ENCODE results near the gene SLC7A6. TPM values are rescaled to one million over a fixed set of nuclear protein-coding genes. Genes with fewer than 3 reads are reported as not detected.

SLC7A6 gene
- total and polyA plus RNA-seq, 2 of the 8 experiments (the other 6 are each of a cell fraction or from before 2014, with no cell fraction given), result 28.0 to 37.8 TPM

DNA sequence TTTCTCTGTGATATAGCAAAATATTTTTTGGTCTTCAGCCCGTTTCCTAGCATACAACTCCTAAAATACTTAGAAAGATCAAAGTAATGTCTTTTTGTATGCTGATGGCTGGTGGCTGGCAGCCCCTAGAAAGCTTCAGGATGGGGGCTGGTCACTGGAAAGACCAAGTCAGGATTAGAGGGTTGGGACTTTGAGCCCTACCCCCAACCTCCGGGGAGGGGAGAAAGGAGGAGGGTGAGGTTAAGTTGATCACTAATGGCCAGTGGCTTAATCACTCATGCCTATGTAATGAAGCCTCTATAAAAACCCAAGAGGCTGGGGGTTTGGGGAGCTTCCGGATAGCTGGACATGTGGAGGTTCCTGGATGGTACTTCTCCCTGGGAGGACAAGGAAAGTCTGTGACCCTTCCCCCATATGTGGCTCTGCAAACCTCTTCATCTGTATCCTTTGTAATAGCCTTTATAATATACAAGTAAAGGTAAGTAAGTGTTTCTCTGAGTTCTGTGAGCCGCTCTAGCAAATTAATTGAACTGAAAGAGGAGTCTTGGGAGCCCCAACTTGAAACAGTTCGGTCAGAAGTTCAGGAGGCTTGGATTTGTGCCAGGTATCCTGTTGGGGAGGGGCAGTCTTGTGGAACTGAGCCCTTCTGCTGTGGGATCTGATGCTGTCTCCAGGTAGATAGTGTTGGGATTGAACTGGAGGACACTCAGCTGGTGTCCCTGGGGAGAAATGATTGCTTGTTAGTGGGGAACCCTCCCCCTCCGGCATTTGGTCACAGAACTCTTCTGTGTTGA, 3.5 kb downstream of the SLC7A6 start:
- Histone ChIP-seq H2BK120ac (replicated peaks; ENCODE audit: low read depth, low read length) (no peak overlapping the region), H3K4me2 (ENCODE audit: insufficient read depth in 1 of 2, low read depth in 2 of 2, low read length in 2 of 2) (peak overlapping the region; percentile 19 to 33; a peak in 1 of 4 replicates), H3K4me3 (ENCODE audit: extremely low read depth in 1 of 4, insufficient read depth in 2 of 4, low read depth in 3 of 4, low read length in 4 of 4) (peak overlapping the region in 1 of 4 experiments; percentile 29; a peak in 1 of 8 replicates), H3K79me2 (ENCODE audit: control insufficient read depth in 1 of 2, insufficient read depth in 2 of 2, low read length in 2 of 2) (peaks cover 0 to 30% of the 10 kb centered on the region in 2 experiments; a peak in 3 of 4 replicates), H2AK5ac (ENCODE audit: low read depth, low read length) (peak overlapping the region; percentile 82; the same call in 1 of the 2 replicates), H3K14ac (ENCODE audit: insufficient read length) (no peak overlapping the region), H3K27ac (ENCODE audit: low read depth, low read length) (no peak overlapping the region), H2BK20ac (ENCODE audit: low read length) (no peak overlapping the region), H4K5ac (ENCODE audit: insufficient read length, low read depth, low read length) (no peak overlapping the region), H3K23me2 (ENCODE audit: low read depth, low read length) (peaks cover 10% of the 10 kb centered on the region; the same call in 1 of the 2 replicates), H4K20me1 (replicated peaks in 1 of 2; ENCODE audit: control insufficient read depth in 1 of 2, insufficient read depth in 2 of 2, low read length in 2 of 2) (no peaks in the 10 kb centered on the region), H3K18ac (ENCODE audit: extremely low read depth, low read length) (no peak overlapping the region), H2BK5ac (ENCODE audit: low read depth, low read length) (no peak overlapping the region), H3K79me1 (ENCODE audit: low read depth, low read length) (peaks cover 9% of the 10 kb centered on the region), H3K9me3 (ENCODE audit: insufficient read depth in 2 of 2, low read depth in 1 of 2, low read length in 1 of 2) (no peaks in the 10 kb centered on the region), H2BK15ac (ENCODE audit: low read length) (no peak overlapping the region), H4K91ac (replicated peaks; ENCODE audit: insufficient read length, low read length) (no peak overlapping the region), H3K4ac (replicated peaks; ENCODE audit: insufficient read length, low read depth, low read length) (no peak overlapping the region), H2AFZ (ENCODE audit: low read length) (no peak overlapping the region), H3K4me1 (replicated peaks in 1 of 4; ENCODE audit: control insufficient read depth in 3 of 4, insufficient read depth in 4 of 4, low read length in 3 of 4) (peaks cover 0 to 3% (median 2%) of the 10 kb centered on the region in 4 experiments; a peak in 5 of 7 replicates), H4K8ac (ENCODE audit: extremely low read depth, insufficient read depth, low read length) (no peak overlapping the region), H3K56ac (replicated peaks; ENCODE audit: insufficient read length, low read depth, low read length) (no peak overlapping the region), H3K23ac (ENCODE audit: insufficient read length) (no peak overlapping the region), H3K36me3 (ENCODE audit: control insufficient read depth in 2 of 4, insufficient read depth in 4 of 4, low read length in 3 of 4) (no peaks in the 10 kb centered on the region; a peak in 1 of 8 replicates), H2BK12ac (ENCODE audit: low read depth, low read length) (no peak overlapping the region), H3K27me3 (replicated peaks in 1 of 4; ENCODE audit: control insufficient read depth in 3 of 4, extremely low read depth in 1 of 4, insufficient read depth in 3 of 4, low read length in 3 of 4) (peaks cover 0 to 11% (median 1%) of the 10 kb centered on the region in 4 experiments; a peak in 3 of 7 replicates), H3K9ac (replicated peaks in 1 of 4; ENCODE audit: extremely low read depth in 1 of 4, low read depth in 3 of 4, low read length in 3 of 4) (no peak overlapping the region)
- FAIRE-seq (no peak), DNase-seq (ENCODE audit: low read depth in 1 of 2, low spot score in 2 of 2) (no peak)
- CTCF ChIA-PET (ENCODE audit: partially characterized antibody), result interaction anchor here (0.6 to 2.0 kb wide), 7 partner anchors 18 to 125 kb away, joined by 3 to 10 read pairs (median 3); no protein-coding TSS in a partner anchor
- TF ChIP-seq NRF1 (IDR thresholded peaks at IDR 0.05; ENCODE audit: low read depth, low read length) (no peak), SIRT6 (IDR thresholded peaks at IDR 0.05; ENCODE audit: low read length) (no peak), RNF2 (IDR thresholded peaks at IDR 0.05; ENCODE audit: borderline replicate concordance, low read depth, low read length, missing control alignments, poor library complexity, severe bottlenecking) (no peak), CHD1 (IDR thresholded peaks at IDR 0.05; ENCODE audit: low read depth, low read length) (no peak), SP2 (IDR thresholded peaks at IDR 0.05; ENCODE audit: low read length) (no peak), SIN3A (conservative IDR thresholded peaks at IDR 0.05 in 1 of 2, IDR thresholded peaks at IDR 0.05 in 1 of 2; ENCODE audit: low read depth in 1 of 2, low read length in 2 of 2) (no peak), POLR2A (IDR thresholded peaks at IDR 0.05; ENCODE audit: control extremely low read depth in 1 of 2, low read depth in 2 of 2, low read length in 2 of 2) (no peak), RFX5 (IDR thresholded peaks at IDR 0.05; ENCODE audit: borderline replicate concordance, low read depth, low read length) (no peak)
- TF ChIP-seq, protein P1, sequence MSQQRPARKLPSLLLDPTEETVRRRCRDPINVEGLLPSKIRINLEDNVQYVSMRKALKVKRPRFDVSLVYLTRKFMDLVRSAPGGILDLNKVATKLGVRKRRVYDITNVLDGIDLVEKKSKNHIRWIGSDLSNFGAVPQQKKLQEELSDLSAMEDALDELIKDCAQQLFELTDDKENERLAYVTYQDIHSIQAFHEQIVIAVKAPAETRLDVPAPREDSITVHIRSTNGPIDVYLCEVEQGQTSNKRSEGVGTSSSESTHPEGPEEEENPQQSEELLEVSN (IDR thresholded peaks at IDR 0.05), result no peak
- 72% methylated on average over 6 of the region's 6 CpGs; no CpG with 5 or more reads in 1 of the 2 experiments for WGBS, 2 experiments (ENCODE audit: extremely low coverage in 1 of 2, insufficient coverage in 1 of 2, insufficient read length in 1 of 2, insufficient replicate concordance in 2 of 2, low coverage in 1 of 2, low lambda C conversion rate in 2 of 2, missing lambda C conversion rate in 1 of 2)
- POLR2A ChIA-PET (ENCODE audit: partially characterized antibody), result interaction anchor here (1.2 to 2.6 kb wide), 4 partner anchors 16 to 44 kb away, joined by 4 to 9 read pairs (median 7); partner anchors contain the start of genes PRMT7 and SLC7A6OS
